Colonic mucosa (tissue), 4 donors: ENCODE measurements around the gene PIP5K1B. TPM values are rescaled to one million over a fixed set of nuclear protein-coding genes. Genes with fewer than 3 reads are reported as not detected.

Experiments
- DNase-seq: peaks from one replicate; pipeline ENCODE4 v3.0.0-alpha.2; 2020
- H3K27ac ChIP-seq: fragments of 200-600 bp; one replicate; pipeline ENCODE4 v1.8.0; 2021
- H3K27me3 ChIP-seq: fragments of 200-600 bp; one replicate; pipeline ENCODE4 v1.8.0; 2021
- H3K36me3 ChIP-seq: fragments of 200-600 bp; one replicate; pipeline ENCODE4 v1.8.0; 2021
- H3K4me1 ChIP-seq: fragments of 200-600 bp; one replicate; pipeline ENCODE4 v1.8.0; 2021; ENCODE audit warnings: mild to moderate bottlenecking
- H3K4me3 ChIP-seq: fragments of 200-600 bp; one replicate; pipeline ENCODE4 v1.8.0; 2021
- H3K9ac ChIP-seq, 2 donors: one replicate each; pipeline ENCODE4 v1.7.0; 2013; ENCODE audit warnings: control low read depth in 2 of 2, low read depth in 2 of 2, low read length in 2 of 2
- H3K9me3 ChIP-seq: fragments of 200-600 bp; one replicate; pipeline ENCODE4 v1.8.0; 2021
- CTCF ChIP-seq: fragments of 200-600 bp; IDR thresholded peaks from one replicate; pipeline ENCODE4 v1.8.0; 2022; ENCODE audit warnings: antibody characterized with exemption, mild to moderate bottlenecking
- intact Hi-C: fragments of 100-400 bp; cut with DNase I; formaldehyde crosslinking; loops from one replicate; pipeline ENCODE4 v1.14.1; 2022
- total RNA-seq, 2 donors: library from RNA; stranded (reverse); fragmentation: NEBNext Ultra II Directional in 1 of 2; extraction: Animal tissue kit (Norgen Biotek cat#: 25700) in 1 of 2; gene quantifications; one replicate each; pipeline ENCODE4 v1.2.1, GENCODE V29; 2021
- donor health status: healthy.
- donor health status: DM: no; HTN: no; CAD: no.
- donor health status: DM: no; HTN: no; CAD: no.

The PIP5K1B gene
- total RNA-seq, 2 donors from 2014 or later: 59.2 to 74.2 TPM

GRCh38 chr9:68975365-68976043, 270.5 kb downstream of the PIP5K1B start:
- intact Hi-C loops: no loop called here
- H3K9me3 ChIP-seq: no peaks in the 10 kb centered on the region
- H3K9ac ChIP-seq: peak overlapping the region in 1 of 2 donors; percentile 21
- no peak for DNase-seq
- no peak for TF ChIP-seq CTCF
- no peaks in the 10 kb centered on the region for H3K27me3 ChIP-seq
- peak overlapping the region; percentile 66 for H3K27ac ChIP-seq
- peak overlapping the region; percentile 10 for H3K4me3 ChIP-seq
- H3K36me3 ChIP-seq: no peaks in the 10 kb centered on the region
- peaks cover 14% of the 10 kb centered on the region for H3K4me1 ChIP-seq

GRCh38 chr9:68978066-68978465, 273.0 kb downstream of the PIP5K1B start:
- intact Hi-C loops: no loop called here
- H3K9me3 ChIP-seq: no peaks in the 10 kb centered on the region
- peak; percentile 7 for DNase-seq
- H3K27me3 ChIP-seq: no peaks in the 10 kb centered on the region
- H3K27ac ChIP-seq: no peak overlapping the region
- no peak overlapping the region for H3K4me3 ChIP-seq
- TF ChIP-seq CTCF: no peak
- no peak overlapping the region for H3K9ac ChIP-seq
- peaks cover 19% of the 10 kb centered on the region for H3K4me1 ChIP-seq
- no peaks in the 10 kb centered on the region for H3K36me3 ChIP-seq

GRCh38 chr9:68978501-68978900, 273.5 kb downstream of the PIP5K1B start:
- H3K4me1 ChIP-seq: peaks cover 16% of the 10 kb centered on the region
- H3K36me3 ChIP-seq: no peaks in the 10 kb centered on the region
- intact Hi-C loops: no loop called here
- no peak overlapping the region for H3K9ac ChIP-seq
- TF ChIP-seq CTCF: no peak
- no peaks in the 10 kb centered on the region for H3K27me3 ChIP-seq
- no peak overlapping the region for H3K27ac ChIP-seq
- DNase-seq: peak; percentile 3
- H3K4me3 ChIP-seq: no peak overlapping the region
- H3K9me3 ChIP-seq: no peaks in the 10 kb centered on the region

- Histone ChIP-seq H3K27me3 (no peaks in the 10 kb centered on the region), H3K4me1 (peaks cover 12% of the 10 kb centered on the region), H3K27ac (peak overlapping the region; percentile 80), H3K36me3 (no peaks in the 10 kb centered on the region), H3K9ac (peak overlapping the region in 1 of 2 donors; percentile 21), H3K9me3 (no peaks in the 10 kb centered on the region), H3K4me3 (no peak overlapping the region)
- no peak for TF ChIP-seq CTCF
- DNase-seq: peak; percentile 25
- intact Hi-C loops: no loop called here
Observed at GRCh38 chr9:68979538-68980314, 274.7 kb downstream of the PIP5K1B start.

GRCh38 chr9:68980341-68980914, 275.4 kb downstream of the PIP5K1B start:
- intact Hi-C loops: no loop called here
- no peak for TF ChIP-seq CTCF
- H3K27me3 ChIP-seq: no peaks in the 10 kb centered on the region
- H3K9ac ChIP-seq: no peak overlapping the region
- H3K36me3 ChIP-seq: no peaks in the 10 kb centered on the region
- H3K27ac ChIP-seq: peak overlapping the region; percentile 80
- peak; percentile 22 for DNase-seq
- H3K4me3 ChIP-seq: no peak overlapping the region
- peaks cover 12% of the 10 kb centered on the region for H3K4me1 ChIP-seq
- no peaks in the 10 kb centered on the region for H3K9me3 ChIP-seq
